K562 (cell line): ENCODE data around the gene UAP1. TPM values are rescaled to one million over a fixed set of nuclear protein-coding genes. Genes with fewer than 3 reads are reported as not detected.

Experiments
- E2F6 ChIP-seq, 2 experiments: IDR thresholded peaks; 2 replicates each; pipeline ENCODE4 v1.6.1; 2011; ENCODE audit warnings: borderline replicate concordance in 1 of 2, control low read depth in 1 of 2, low read depth in 1 of 2, low read length in 1 of 2, mild to moderate bottlenecking in 1 of 2, mixed read lengths in 1 of 2, moderate library complexity in 1 of 2; ENCODE audit not compliant: insufficient read depth in 1 of 2, insufficient read length in 1 of 2, poor library complexity in 1 of 2, severe bottlenecking in 1 of 2; ENCODE audit errors: extremely low read depth in 1 of 2
- GMEB1 ChIP-seq: fragments of 250-450 bp; sonication (Bioruptor Pico); IDR thresholded peaks from 2 replicates; pipeline ENCODE4 v1.4.0; 2020; ENCODE audit warnings: mild to moderate bottlenecking
- HES1 ChIP-seq: fragments of 450-650 bp; IDR thresholded peaks from 2 replicates; pipeline ENCODE4 v1.6.1; 2016; ENCODE audit warnings: low read depth, mild to moderate bottlenecking, moderate library complexity
- PHF20 ChIP-seq: fragments of 450-650 bp; IDR thresholded peaks from 2 replicates; pipeline ENCODE4 v1.6.1; 2018; ENCODE audit not compliant: partially characterized antibody
- PHF8 ChIP-seq: fragments of 200-600 bp; sonication (generic); IDR thresholded peaks from 2 replicates; pipeline ENCODE4 v1.6.1; 2012; ENCODE audit warnings: mixed run types, mild to moderate bottlenecking, inconsistent platforms, low read length, moderate library complexity, borderline replicate concordance
- POLR2G ChIP-seq: fragments of 200-400 bp; formaldehyde crosslinking; IDR thresholded peaks from 2 replicates; pipeline ENCODE4 v1.6.1; 2017; ENCODE audit warnings: low read depth, mild to moderate bottlenecking, antibody characterized with exemption, low read length, moderate library complexity
- RB1 ChIP-seq: fragments of 450-650 bp; IDR thresholded peaks from 2 replicates; pipeline ENCODE4 v1.6.1; 2017; ENCODE audit warnings: low read depth, mild to moderate bottlenecking
- RBM17 ChIP-seq: fragments of 200-400 bp; formaldehyde crosslinking; IDR thresholded peaks from 2 replicates; pipeline ENCODE4 v1.6.1; 2017; ENCODE audit warnings: low read depth, mild to moderate bottlenecking, low read length, borderline replicate concordance
- SAP30 ChIP-seq: fragments of 200-600 bp; sonication (generic); IDR thresholded peaks from 2 replicates; pipeline ENCODE4 v1.6.1; 2012; ENCODE audit warnings: borderline replicate concordance, low read depth, mild to moderate bottlenecking, moderate library complexity, low read length, control low read depth, inconsistent platforms; ENCODE audit not compliant: insufficient read depth, poor library complexity, severe bottlenecking
- TAF7 ChIP-seq: fragments of 450-650 bp; IDR thresholded peaks from 2 replicates; pipeline ENCODE4 v1.6.1; 2016; ENCODE audit warnings: missing genetic modification characterization, missing compliant biosample characterization
- THRB ChIP-seq: fragments of 450-650 bp; formaldehyde crosslinking; conservative IDR thresholded peaks from 2 replicates; pipeline ENCODE4 v1.4.0; 2022; ENCODE audit warnings: mild to moderate bottlenecking, missing genetic modification characterization
- ZBTB11 ChIP-seq, 3 experiments: fragments of 200-800 bp in 1 of 3; fragments of 250-450 bp in 1 of 3; fragments of 450-650 bp in 1 of 3; sonication (Bioruptor Pico) in 1 of 3; sonication (Bioruptor generic) in 1 of 3; formaldehyde crosslinking in 1 of 3; IDR thresholded peaks; 2 replicates each; pipeline versions ENCODE4 v1.6.1 to v1.8.0; 2016 to 2022; ENCODE audit warnings: mild to moderate bottlenecking in 2 of 3, missing genetic modification characterization in 2 of 3, missing compliant biosample characterization in 1 of 3, moderate library complexity in 1 of 3
- ZNF263 ChIP-seq: sonication (generic); formaldehyde crosslinking; IDR thresholded peaks from 2 replicates; pipeline ENCODE4 v1.8.0; 2022; ENCODE audit warnings: mild to moderate bottlenecking, missing genetic modification reagents, borderline replicate concordance
- ZNF583 ChIP-seq: fragments of 250-450 bp; sonication (Bioruptor Pico); IDR thresholded peaks from 2 replicates; pipeline ENCODE4 v1.4.0; 2020
- ZNF764 ChIP-seq: fragments of 250-450 bp; sonication (Bioruptor Pico); IDR thresholded peaks from 2 replicates; pipeline ENCODE4 v1.4.0; 2020; ENCODE audit warnings: low read depth, mild to moderate bottlenecking, moderate library complexity
- polyA plus RNA-seq, 8 experiments: library from polyadenylated mRNA; depleted of rRNA in 4 of 8; stranded (reverse) in 5 of 8; unstranded in 3 of 8; fragments of >200 nt; fragmentation: Nextera tagmentation in 2 of 8; fragmentation: Illumina TruSeq in 1 of 8; extraction: Ambion mirVana in 2 of 8; extraction: Trizol in 1 of 8; gene quantifications; 2 replicates each; pipeline versions ENCODE4 v1.2.1 to v1.2.3, GENCODE V29; 2011 to 2014; ENCODE audit warnings: inconsistent platforms in 1 of 8, missing spikeins in 1 of 8
- total RNA-seq, 7 experiments: library from RNA; depleted of rRNA in 6 of 7; stranded (reverse); fragments of >200 nt in 6 of 7; fragmentation: Illumina TruSeq in 2 of 7; extraction: Trizol in 2 of 7; gene quantifications; 2 replicates each; pipeline versions ENCODE4 v1.2.1 to v1.2.3, GENCODE V29; 2011 to 2021; ENCODE audit warnings: low replicate concordance in 1 of 7

The UAP1 gene
- total and polyA plus RNA-seq, 9 of the 15 experiments (the other 6 are each of a cell fraction or from before 2014, with no cell fraction given), result 182 to 317 (median 213) TPM

- TF ChIP-seq ZNF764, result peak; percentile 45; the same call in 1 of the 2 replicates
- peak; percentile 75 for TF ChIP-seq GMEB1 (CRISPR knock-in tag)
- 0 out of 2 replicates have a peak, but pooled peaks have one; percentile 48 for TF ChIP-seq THRB (CRISPR knock-in tag)
- 0 out of 2 replicates have a peak, but pooled peaks have one; percentile 20 for TF ChIP-seq ZNF583 (CRISPR knock-in tag)
- 0 out of 2 replicates have a peak, but pooled peaks have one; percentile 76 for TF ChIP-seq POLR2G
- TF ChIP-seq E2F6 (IDR thresholded peaks at IDR 0.05; ENCODE audit: borderline replicate concordance in 1 of 2, extremely low read depth in 1 of 2, insufficient read depth in 1 of 2, insufficient read length in 1 of 2, low read depth in 1 of 2, low read length in 1 of 2, poor library complexity in 1 of 2, severe bottlenecking in 1 of 2), result peak in 1 of 2 experiments; percentile 27
- TF ChIP-seq ZBTB11 (CRISPR knock-in tag; IDR thresholded peaks at IDR 0.05), result peak in 1 of 3 experiments; percentile 60; a peak in 2 of 6 replicates
- TF ChIP-seq ZNF263 (CRISPR knock-in tag), result peak; percentile 78; the same call in 1 of the 2 replicates
- peak; percentile 82 for TF ChIP-seq PHF8
- no peak for TF ChIP-seq HES1
- TF ChIP-seq RBM17, result no peak
- TF ChIP-seq RB1, result peak; percentile 76
- TF ChIP-seq PHF20, result peak; percentile 61
- TF ChIP-seq TAF7 (tag), result peak; percentile 55; the same call in 1 of the 2 replicates
- peak; percentile 48 for TF ChIP-seq SAP30
Observed at GRCh38 chr1:162561037-162561615, 396 bp upstream of the UAP1 start (continued).
